ENCODE results near the gene RAB20.
"Not testable (repeated sequence)": the region's sequence is repeated elsewhere in the genome, so short reads cannot be mapped to it uniquely, and the experiment has no call there.

Gene RAB20

GRCh38 chr13:110575322-110576069 is 14.0 kb upstream of the RAB20 start:
- no peak for DNase-seq (ENCODE audit: low read depth in 2 of 2)

GRCh38 chr13:110574161-110574560 is 12.6 kb upstream of the RAB20 start:
- DNase-seq (ENCODE audit: low read depth in 2 of 2): no peak

- DNase-seq (ENCODE audit: low read depth in 2 of 2): no peak
These were observed 11.2 kb upstream of the RAB20 start for GRCh38 chr13:110572778-110573118.

- no peak for DNase-seq (ENCODE audit: low read depth in 2 of 2)
These were observed 10.6 kb upstream of the RAB20 start for GRCh38 chr13:110571896-110572777.

GRCh38 chr13:110570886-110571285 is 9.4 kb upstream of the RAB20 start:
- no peak for DNase-seq (ENCODE audit: low read depth in 2 of 2)

GRCh38 chr13:110569962-110570361 is 8.4 kb upstream of the RAB20 start:
- DNase-seq (ENCODE audit: low read depth in 2 of 2): not testable (repeated sequence)

GRCh38 chr13:110568612-110569011 is 7.1 kb upstream of the RAB20 start:
- no peak for DNase-seq (ENCODE audit: low read depth in 2 of 2)

GRCh38 chr13:110566171-110566570 is 4.6 kb upstream of the RAB20 start:
- DNase-seq (ENCODE audit: low read depth in 2 of 2): no peak

GRCh38 chr13:110565296-110565695 is 3.8 kb upstream of the RAB20 start:
- no peak for DNase-seq (ENCODE audit: low read depth in 2 of 2)

- no peak for DNase-seq (ENCODE audit: low read depth in 2 of 2)
These were observed 3.0 kb upstream of the RAB20 start for GRCh38 chr13:110564472-110564985.

- DNase-seq (ENCODE audit: low read depth in 2 of 2): no peak
These were observed 1.9 kb upstream of the RAB20 start for GRCh38 chr13:110563463-110563774.

GRCh38 chr13:110562696-110563462 is 1.4 kb upstream of the RAB20 start:
- DNase-seq (ENCODE audit: low read depth in 2 of 2): no peak

GRCh38 chr13:110562036-110562597 is 595 bp upstream of the RAB20 start:
- DNase-seq (ENCODE audit: low read depth in 2 of 2): no peak

- no peak for DNase-seq (ENCODE audit: low read depth in 2 of 2)
These were observed 750 bp downstream of the RAB20 start for GRCh38 chr13:110560601-110561343.

- DNase-seq (ENCODE audit: low read depth in 2 of 2): no peak
These were observed 1.5 kb downstream of the RAB20 start for GRCh38 chr13:110559986-110560385.

- no peak for DNase-seq (ENCODE audit: low read depth in 2 of 2)
These were observed 2.0 kb downstream of the RAB20 start for GRCh38 chr13:110559429-110559943.

GRCh38 chr13:110557610-110558305 is 3.8 kb downstream of the RAB20 start:
- no peak for DNase-seq (ENCODE audit: low read depth in 2 of 2)

- DNase-seq (ENCODE audit: low read depth in 2 of 2): no peak
These were observed 4.4 kb downstream of the RAB20 start for GRCh38 chr13:110557082-110557481.

GRCh38 chr13:110556224-110556606 is 5.3 kb downstream of the RAB20 start:
- DNase-seq (ENCODE audit: low read depth in 2 of 2): no peak

- DNase-seq (ENCODE audit: low read depth in 2 of 2): no peak
These were observed 5.8 kb downstream of the RAB20 start for GRCh38 chr13:110555601-110556223.
